Kidney epithelial cell (primary cell): ENCODE results near the gene FMN2. TPM values are rescaled to one million over a fixed set of nuclear protein-coding genes. Genes with fewer than 3 reads are reported as not detected.

Experiments used
- DNase-seq: peaks from one replicate; pipeline ENCODE4 v3.0.0-alpha.2; 2010; ENCODE audit warnings: low read depth
- H3K27me3 ChIP-seq: 2 replicates; pipeline ENCODE4 v1.6.0; 2011; ENCODE audit warnings: low read length; ENCODE audit not compliant: control insufficient read depth, insufficient read depth
- H3K36me3 ChIP-seq: 2 replicates; pipeline ENCODE4 v1.5.1; 2011; ENCODE audit warnings: low read length; ENCODE audit not compliant: control insufficient read depth, insufficient read depth
- H3K4me3 ChIP-seq: 2 replicates; pipeline ENCODE4 v1.5.1; 2011; ENCODE audit warnings: low read depth, mild to moderate bottlenecking, control low read depth, low read length
- CTCF ChIP-seq: IDR thresholded peaks from 2 replicates; pipeline ENCODE4 v1.5.1; 2011; ENCODE audit warnings: mild to moderate bottlenecking, moderate library complexity, low read length, control low read depth, inconsistent platforms; ENCODE audit not compliant: insufficient read depth, poor library complexity, severe bottlenecking
- total RNA-seq: library from RNA; depleted of rRNA; stranded (reverse); fragments of >200 nt; gene quantifications from 2 replicates; pipeline ENCODE4 v1.2.3, GENCODE V29; 2015

The FMN2 gene
- total RNA-seq, 1 donor from 2014 or later: 0.33 TPM

- no peaks in the 10 kb centered on the region for H3K36me3 ChIP-seq
- peaks cover 2% of the 10 kb centered on the region for H3K27me3 ChIP-seq
- peak; percentile 48 for TF ChIP-seq CTCF
- DNase-seq: no peak
- H3K4me3 ChIP-seq: peak overlapping the region; percentile 58
Measured at GRCh38 chr1:240092301-240093119, 827 bp downstream of the FMN2 start.

DNA sequence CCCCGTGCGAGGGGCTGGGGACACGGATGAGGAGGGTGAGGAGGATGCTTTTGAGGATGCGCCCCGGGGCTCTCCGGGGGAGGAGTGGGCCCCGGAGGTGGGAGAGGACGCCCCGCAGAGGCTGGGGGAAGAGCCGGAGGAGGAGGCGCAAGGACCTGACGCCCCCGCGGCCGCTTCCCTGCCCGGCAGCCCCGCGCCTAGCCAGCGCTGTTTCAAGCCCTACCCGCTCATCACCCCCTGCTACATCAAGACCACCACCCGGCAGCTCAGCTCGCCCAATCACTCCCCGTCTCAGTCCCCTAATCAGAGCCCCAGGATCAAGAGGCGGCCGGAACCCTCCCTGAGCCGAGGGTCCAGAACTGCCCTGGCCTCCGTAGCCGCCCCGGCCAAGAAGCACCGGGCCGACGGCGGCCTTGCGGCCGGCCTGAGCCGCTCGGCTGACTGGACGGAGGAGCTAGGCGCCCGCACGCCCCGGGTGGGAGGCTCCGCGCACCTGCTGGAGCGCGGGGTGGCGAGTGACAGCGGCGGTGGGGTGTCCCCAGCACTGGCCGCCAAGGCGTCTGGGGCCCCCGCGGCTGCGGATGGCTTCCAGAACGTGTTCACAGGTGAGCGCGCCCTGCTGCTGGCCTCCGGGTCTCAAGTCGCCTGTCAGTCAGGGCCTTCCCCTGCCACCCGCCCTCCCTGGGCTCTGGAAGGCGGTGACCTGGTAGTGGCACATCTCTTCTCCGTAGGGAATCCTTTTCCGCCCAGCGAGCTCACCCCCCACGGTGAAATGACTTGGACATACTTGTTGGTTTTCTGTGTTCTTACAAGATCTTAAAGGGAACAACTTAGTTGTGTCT is 1.7 kb downstream of the FMN2 start:
- Histone ChIP-seq H3K4me3 (peak overlapping the region; percentile 58), H3K36me3 (no peaks in the 10 kb centered on the region), H3K27me3 (peaks cover 2% of the 10 kb centered on the region)
- no peak for DNase-seq
- TF ChIP-seq CTCF: no peak

DNA sequence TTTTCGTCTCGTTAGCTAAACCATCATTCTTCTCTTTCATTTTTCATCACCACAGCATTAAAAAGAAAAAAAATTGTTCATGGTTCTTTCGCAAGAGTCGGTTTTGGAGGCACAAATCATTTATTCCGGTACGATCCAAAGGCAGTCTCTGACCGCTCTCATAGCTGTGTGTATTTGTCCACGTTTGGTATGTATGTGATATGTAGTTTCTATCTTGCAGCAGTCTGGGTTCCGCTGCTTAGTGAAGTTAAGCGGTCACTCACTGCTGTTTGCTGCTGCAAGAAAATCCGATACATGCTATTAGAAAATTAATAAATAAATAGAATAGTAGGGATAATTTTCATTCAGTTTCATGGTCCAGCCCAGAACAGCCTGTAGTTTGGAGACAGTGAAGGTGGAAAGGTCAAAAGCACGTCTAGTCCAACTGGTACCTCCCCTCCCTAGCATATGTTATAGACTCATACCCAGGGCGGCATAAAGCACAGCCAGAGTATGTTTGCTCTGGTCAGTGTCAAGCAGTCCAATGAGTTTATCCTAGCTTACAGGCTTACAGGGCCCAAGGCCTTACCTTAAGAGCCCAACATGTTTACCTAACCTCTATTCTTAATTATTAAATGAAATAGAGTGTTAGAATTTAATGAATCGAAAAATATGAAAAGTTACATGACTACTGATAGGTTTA is 2.5 kb downstream of the FMN2 start:
- Histone ChIP-seq H3K4me3 (no peak overlapping the region), H3K36me3 (no peaks in the 10 kb centered on the region), H3K27me3 (peaks cover 2% of the 10 kb centered on the region)
- DNase-seq: no peak
- TF ChIP-seq CTCF: no peak

DNA sequence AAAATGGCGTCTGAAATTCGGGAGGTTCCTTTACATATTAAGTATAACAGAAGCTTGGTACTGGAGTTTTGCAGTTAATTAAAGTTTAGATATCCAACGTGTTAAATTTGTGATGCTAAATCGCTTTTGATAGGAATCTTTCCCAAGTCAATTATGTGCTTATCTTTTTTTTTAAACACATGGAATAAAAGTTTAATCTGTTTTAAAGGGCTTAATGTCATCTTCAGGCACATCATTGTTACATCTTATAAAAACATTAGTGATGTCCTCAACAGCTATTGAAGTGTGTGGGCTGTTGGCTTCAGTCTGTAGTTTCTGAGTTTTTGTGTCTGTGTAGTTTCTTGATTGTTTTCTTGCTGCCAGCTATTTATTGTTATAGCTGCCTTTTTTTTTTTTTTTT is 5.3 kb downstream of the FMN2 start:
- TF ChIP-seq CTCF: no peak
- Histone ChIP-seq H3K27me3 (peaks cover 2% of the 10 kb centered on the region), H3K36me3 (no peaks in the 10 kb centered on the region), H3K4me3 (no peak overlapping the region)
- no peak for DNase-seq

GRCh38 chr1:240098534-240098933 is 6.9 kb downstream of the FMN2 start:
- no peak for TF ChIP-seq CTCF
- no peaks in the 10 kb centered on the region for H3K27me3 ChIP-seq

More at GRCh38 chr1:240098534-240098933, 6.9 kb downstream of the FMN2 start:
- no peak overlapping the region for H3K4me3 ChIP-seq
- no peak for DNase-seq
- no peaks in the 10 kb centered on the region for H3K36me3 ChIP-seq
